IPS-NIHi11 (cell line): ENCODE measurements around the gene DOP1B.
"Not testable (repeated sequence)": the region's sequence is repeated elsewhere in the genome, so short reads cannot be mapped to it uniquely, and the experiment has no call there.

ENCODE experiments used
- DNase-seq: peaks from one replicate; pipeline ENCODE4 v3.0.0; 2012; ENCODE audit warnings: mixed read lengths, low spot score

DOP1B gene

GRCh38 chr21:36171336-36171735, 14.7 kb downstream of the DOP1B start:
- DNase-seq: no peak

GRCh38 chr21:36171741-36172331, 15.2 kb downstream of the DOP1B start:
- no peak for DNase-seq

GRCh38 chr21:36174780-36175179, 18.2 kb downstream of the DOP1B start:
- DNase-seq: no peak

GRCh38 chr21:36175771-36176565, 19.3 kb downstream of the DOP1B start:
- no peak for DNase-seq

- DNase-seq: no peak
Observed at GRCh38 chr21:36178349-36178748, 21.7 kb downstream of the DOP1B start.

GRCh38 chr21:36179145-36179544, 22.5 kb downstream of the DOP1B start:
- DNase-seq: no peak

- DNase-seq: no peak
Observed at GRCh38 chr21:36180963-36181362, 24.3 kb downstream of the DOP1B start.

- DNase-seq: no peak
Observed at GRCh38 chr21:36183144-36183795, 26.6 kb downstream of the DOP1B start.

GRCh38 chr21:36184545-36184944, 27.9 kb downstream of the DOP1B start:
- no peak for DNase-seq

GRCh38 chr21:36185523-36185922, 28.9 kb downstream of the DOP1B start:
- DNase-seq: no peak

GRCh38 chr21:36186081-36186480, 29.5 kb downstream of the DOP1B start:
- no peak for DNase-seq

GRCh38 chr21:36186506-36187399, 30.1 kb downstream of the DOP1B start:
- no peak for DNase-seq

GRCh38 chr21:36188081-36188681, 31.6 kb downstream of the DOP1B start:
- no peak for DNase-seq

- DNase-seq: no peak
Observed at GRCh38 chr21:36188937-36189336, 32.3 kb downstream of the DOP1B start.

GRCh38 chr21:36190736-36191135, 34.1 kb downstream of the DOP1B start:
- DNase-seq: no peak

- DNase-seq: no peak
Observed at GRCh38 chr21:36193200-36193599, 36.6 kb downstream of the DOP1B start.

- no peak for DNase-seq
Observed at GRCh38 chr21:36194024-36194423, 37.4 kb downstream of the DOP1B start.

- no peak for DNase-seq
Observed at GRCh38 chr21:36195613-36196012, 39.0 kb downstream of the DOP1B start.

- DNase-seq: no peak
Observed at GRCh38 chr21:36199021-36199420, 42.4 kb downstream of the DOP1B start.

GRCh38 chr21:36199575-36199974, 43.0 kb downstream of the DOP1B start:
- DNase-seq: not testable (repeated sequence)

GRCh38 chr21:36200081-36200561, 43.5 kb downstream of the DOP1B start:
- DNase-seq: no peak
